Frontal cortex (tissue), 4 donors: ENCODE data around the gene ABHD17A. TPM values are rescaled to one million over a fixed set of nuclear protein-coding genes. Genes with fewer than 3 reads are reported as not detected.
A peak's percentile ranks its signal among the peaks of the same experiment; 100 is the strongest.
"Not testable (repeated sequence)": the region's sequence is repeated elsewhere in the genome, so short reads cannot be mapped to it uniquely, and the experiment has no call there.

Source experiments
- DNase-seq, 2 donors: peaks; one replicate each; pipeline ENCODE4 v3.0.0; 2012; ENCODE audit warnings: low spot score in 2 of 2
- FAIRE-seq: peaks from 2 replicates; lab custom pipeline; 2012; peaks lifted over from hg19 to GRCh38; lab: Jason Lieb, UNC
- total RNA-seq: library from RNA; depleted of rRNA; stranded (reverse); fragments of >200 nt; gene quantifications from one replicate; pipeline ENCODE4 v1.2.3, GENCODE V29; 2014
- donor health status: control.
- donor health status: control.
- donor health status: control.

Gene ABHD17A
- total RNA-seq, 1 donor from 2014 or later: 42.0 TPM

GRCh38 chr19:1882786-1883692 lies 2.3 kb downstream of the ABHD17A start:
- DNase-seq: peak in 1 of 2 donors; percentile 45
- FAIRE-seq: no peak

- DNase-seq (peak in 1 of 2 donors; percentile 69), FAIRE-seq (no peak)
These were observed 3.1 kb downstream of the ABHD17A start for GRCh38 chr19:1882089-1882785.

- not testable (repeated sequence) for FAIRE-seq
- DNase-seq: peak in 1 of 2 donors; percentile 62
These were observed 3.8 kb downstream of the ABHD17A start for GRCh38 chr19:1881393-1882088.

GRCh38 chr19:1880611-1881392 lies 4.5 kb downstream of the ABHD17A start:
- DNase-seq (no peak), FAIRE-seq (no peak)

- DNase-seq, FAIRE-seq: not testable (repeated sequence)
These were observed 5.3 kb downstream of the ABHD17A start for GRCh38 chr19:1879982-1880381.

- not testable (repeated sequence) for FAIRE-seq, DNase-seq
These were observed 6.7 kb downstream of the ABHD17A start for GRCh38 chr19:1878583-1878982.

GRCh38 chr19:1877280-1877660 lies 8.0 kb downstream of the ABHD17A start:
- not testable (repeated sequence) for DNase-seq, FAIRE-seq

GRCh38 chr19:1876496-1877279 lies 8.6 kb downstream of the ABHD17A start:
- peak in 1 of 2 donors; percentile 31 for DNase-seq
- FAIRE-seq: not testable (repeated sequence)

- FAIRE-seq: no peak
- DNase-seq: peak; percentile 94 to 95
These were observed 9.4 kb downstream of the ABHD17A start for GRCh38 chr19:1875646-1876495.

- FAIRE-seq, DNase-seq: not testable (repeated sequence)
These were observed 10.0 kb downstream of the ABHD17A start for GRCh38 chr19:1875265-1875645.

- FAIRE-seq (peak; percentile 37), DNase-seq (no peak)
These were observed 10.6 kb downstream of the ABHD17A start for GRCh38 chr19:1874554-1875185.

- DNase-seq (no peak), FAIRE-seq (no peak)
These were observed 11.5 kb downstream of the ABHD17A start for GRCh38 chr19:1873524-1874473.

- FAIRE-seq (no peak), DNase-seq (no peak)
These were observed 12.3 kb downstream of the ABHD17A start for GRCh38 chr19:1872807-1873523.

- no peak for DNase-seq
- no peak for FAIRE-seq
These were observed 13.7 kb downstream of the ABHD17A start for GRCh38 chr19:1871630-1872029.

GRCh38 chr19:1871140-1871597 lies 14.1 kb downstream of the ABHD17A start:
- no peak for FAIRE-seq
- DNase-seq: no peak

- DNase-seq: no peak
- no peak for FAIRE-seq
These were observed 16.3 kb downstream of the ABHD17A start for GRCh38 chr19:1868971-1869370.
